Stimulated activated CD8-positive, alpha-beta memory T cell treated with anti-CD3 and anti-CD28 coated beads, Interleukin-15, amount 100 ng/mL, for 1 hour (primary cell): Measurements from ENCODE around the gene ZNF429.
"Not testable (repeated sequence)": the region's sequence is repeated elsewhere in the genome, so short reads cannot be mapped to it uniquely, and the experiment has no call there.

Experiments
- DNase-seq: peaks from one replicate; pipeline ENCODE4 v3.0.0-alpha.2; 2020; ENCODE audit warnings: low read depth

Gene ZNF429

GRCh38 chr19:21519488-21519887 lies 14.1 kb downstream of the ZNF429 start:
- DNase-seq, result no peak

GRCh38 chr19:21532904-21533303 lies 27.5 kb downstream of the ZNF429 start:
- DNase-seq, result no peak

GRCh38 chr19:21536741-21537290 lies 31.4 kb downstream of the ZNF429 start:
- DNase-seq, result not testable (repeated sequence)

DNA sequence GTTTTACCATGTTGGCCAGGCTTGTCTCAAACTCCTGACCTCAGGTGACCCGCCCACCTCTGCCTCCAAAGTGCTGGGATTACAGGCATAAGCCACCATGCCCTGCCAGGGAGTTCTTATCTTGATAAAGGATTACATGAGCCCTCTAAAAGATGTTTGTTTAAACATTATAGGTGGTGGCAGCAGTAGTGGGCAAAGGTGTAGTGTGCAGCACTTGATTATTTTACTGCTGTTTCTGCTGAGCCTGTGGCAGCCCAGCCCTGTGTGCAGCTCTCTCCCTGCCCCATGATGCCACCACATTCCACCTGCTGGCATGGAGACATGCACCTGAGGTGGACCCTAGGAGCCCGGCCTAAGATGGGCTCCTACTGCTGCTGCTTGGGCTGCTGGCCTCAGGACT lies 54.0 kb downstream of the ZNF429 start:
- DNase-seq, result no peak

- DNase-seq, result no peak
Measured at GRCh38 chr19:21564406-21564805, 59.0 kb downstream of the ZNF429 start.

DNA sequence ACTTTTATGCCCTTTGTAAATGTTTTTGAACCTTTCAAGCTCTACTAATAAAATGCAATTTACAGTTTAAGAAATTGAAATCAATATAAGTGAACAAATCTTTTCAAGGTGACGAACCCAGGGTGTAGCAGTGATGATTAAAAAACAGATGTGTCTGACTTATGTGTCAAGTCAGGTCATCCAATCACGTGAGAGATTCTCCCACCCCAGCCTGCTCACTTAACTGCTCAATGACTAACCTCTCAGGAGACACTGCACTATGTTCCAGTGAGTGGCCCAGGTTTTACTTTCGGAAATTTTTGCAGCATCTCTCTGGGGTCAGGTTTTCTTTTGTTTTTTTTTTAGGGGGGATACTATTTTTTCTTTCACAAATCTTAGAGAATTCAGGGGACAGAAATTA lies 60.7 kb downstream of the ZNF429 start:
- DNase-seq, result no peak

GRCh38 chr19:21567806-21568205 lies 62.4 kb downstream of the ZNF429 start:
- DNase-seq, result not testable (repeated sequence)

DNA sequence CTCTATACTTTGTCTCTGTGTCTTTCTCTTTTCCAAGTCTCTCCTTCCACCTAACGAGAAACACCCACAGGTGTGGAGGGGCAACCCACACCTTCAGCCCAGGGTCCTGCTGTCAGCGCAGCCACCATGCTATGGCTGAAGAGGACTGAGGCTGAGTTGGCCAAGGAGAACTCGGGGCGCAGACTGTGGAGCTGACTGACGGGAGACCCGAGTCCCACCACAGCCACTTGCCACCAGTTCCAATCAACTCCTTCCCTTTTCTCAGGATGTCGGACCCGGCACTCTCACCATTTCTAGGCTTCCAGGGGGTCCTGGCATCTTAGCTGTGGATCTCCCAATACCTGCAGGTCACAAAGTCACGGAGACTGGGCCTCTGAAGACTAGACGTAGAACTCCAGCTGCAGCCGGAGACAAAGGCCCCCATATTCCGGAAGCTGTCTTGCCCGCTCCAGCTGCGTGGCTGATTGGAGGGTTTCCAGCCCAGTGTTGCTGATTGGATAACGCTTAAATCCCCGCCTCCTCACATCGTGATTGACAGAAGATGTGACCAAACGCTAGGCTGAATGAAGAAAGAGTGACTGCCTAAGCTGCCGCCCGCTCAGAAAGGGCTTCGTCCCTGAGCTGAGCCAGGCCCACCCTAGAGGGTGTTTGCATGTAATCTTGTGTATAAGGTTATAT lies 63.6 kb downstream of the ZNF429 start:
- DNase-seq, result peak; percentile 77

- peak; percentile 30 for DNase-seq
Measured at GRCh38 chr19:21569494-21569865, 64.1 kb downstream of the ZNF429 start.

- DNase-seq, result no peak
Measured at GRCh38 chr19:21571316-21571715, 65.9 kb downstream of the ZNF429 start.

GRCh38 chr19:21574607-21575006 lies 69.2 kb downstream of the ZNF429 start:
- no peak for DNase-seq

DNA sequence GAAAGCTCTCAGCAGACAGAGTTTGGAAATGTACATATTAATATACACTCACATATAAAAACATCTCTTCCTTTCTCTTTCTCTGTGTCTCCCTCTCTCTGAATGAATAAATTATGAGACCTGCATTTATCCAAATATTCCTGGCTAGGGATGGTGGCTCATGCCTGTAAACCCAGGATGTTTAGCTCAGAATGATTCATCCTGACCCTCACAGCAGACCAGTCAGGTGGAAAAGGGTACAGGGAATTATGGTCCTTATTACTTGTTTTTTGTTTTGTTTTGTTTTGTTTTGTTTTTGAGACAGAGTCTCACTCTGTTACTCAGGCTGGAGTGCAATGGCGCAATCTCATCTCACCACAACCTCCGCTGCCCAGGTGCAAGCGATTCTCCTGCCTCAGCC lies 71.1 kb downstream of the ZNF429 start:
- no peak for DNase-seq

GRCh38 chr19:21580101-21580500 lies 74.7 kb downstream of the ZNF429 start:
- DNase-seq, result no peak

- DNase-seq, result no peak
Measured at GRCh38 chr19:21580818-21581217, 75.4 kb downstream of the ZNF429 start.

- DNase-seq, result no peak
Measured at GRCh38 chr19:21581646-21582240, 76.3 kb downstream of the ZNF429 start.

GRCh38 chr19:21584537-21584936 lies 79.1 kb downstream of the ZNF429 start:
- no peak for DNase-seq

GRCh38 chr19:21585281-21585890 lies 80.0 kb downstream of the ZNF429 start:
- no peak for DNase-seq

DNA sequence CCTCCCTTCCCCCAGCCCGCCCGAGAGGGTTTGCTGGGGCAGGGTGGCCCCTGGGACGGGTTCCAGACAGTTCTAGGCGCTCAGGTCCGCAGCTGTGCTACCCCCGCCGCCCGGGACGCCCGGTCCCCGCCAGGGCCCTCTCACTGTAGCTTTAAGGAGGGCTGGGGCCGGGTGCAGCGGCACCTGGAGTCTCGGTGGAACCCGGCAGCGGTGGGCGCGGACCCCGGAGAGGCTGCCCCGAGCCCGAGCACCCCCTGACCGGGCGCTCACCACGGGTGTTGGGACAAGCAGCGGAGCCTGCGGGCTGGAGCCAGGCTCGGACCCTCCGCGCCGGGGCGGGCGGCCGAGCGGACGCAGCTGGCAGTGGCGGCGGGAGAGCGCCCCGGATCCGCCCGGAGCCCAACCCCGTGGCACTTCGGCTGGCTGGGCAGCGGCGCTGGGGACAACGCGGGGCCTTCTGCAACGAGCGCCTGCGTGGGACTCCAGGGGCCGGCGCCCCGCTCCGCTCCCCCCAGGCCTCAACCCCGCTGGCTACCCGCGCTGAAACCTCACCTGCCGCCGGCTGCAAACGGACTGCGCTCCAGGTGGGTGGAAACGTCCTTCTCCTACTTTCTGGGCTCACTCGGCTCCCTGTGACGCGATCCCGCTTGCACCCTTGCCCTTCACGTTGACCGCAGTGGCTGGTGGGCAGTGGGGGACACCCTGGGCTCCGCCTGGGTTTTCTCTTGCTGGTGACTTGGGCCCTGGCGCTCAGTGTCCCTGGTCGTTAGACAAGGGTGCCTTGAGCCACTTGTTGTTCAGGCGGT lies 81.1 kb downstream of the ZNF429 start:
- no peak for DNase-seq

- no peak for DNase-seq
Measured at GRCh38 chr19:21587117-21587461, 81.7 kb downstream of the ZNF429 start.

DNA sequence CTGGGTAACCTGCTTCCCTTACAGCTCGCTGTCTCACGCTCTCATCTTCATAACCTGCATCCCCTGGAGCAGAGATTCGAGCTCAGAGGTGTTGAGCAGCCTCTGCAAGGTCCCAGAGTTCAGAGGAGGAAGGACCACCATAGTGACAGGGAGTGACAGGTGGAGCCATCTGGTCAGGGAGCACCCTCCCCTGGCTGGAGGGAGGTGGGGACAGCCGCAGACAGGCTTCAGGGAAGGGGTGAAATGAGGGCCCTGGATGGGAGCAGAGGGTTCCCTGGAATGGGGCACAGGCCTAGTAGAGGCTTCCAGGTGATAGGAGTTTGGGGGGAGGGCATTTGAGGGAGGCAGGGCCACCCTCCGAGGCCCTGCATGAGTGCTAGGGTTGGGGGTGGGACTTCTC lies 82.1 kb downstream of the ZNF429 start:
- no peak for DNase-seq

GRCh38 chr19:21588065-21588601 lies 82.7 kb downstream of the ZNF429 start:
- DNase-seq, result no peak

DNA sequence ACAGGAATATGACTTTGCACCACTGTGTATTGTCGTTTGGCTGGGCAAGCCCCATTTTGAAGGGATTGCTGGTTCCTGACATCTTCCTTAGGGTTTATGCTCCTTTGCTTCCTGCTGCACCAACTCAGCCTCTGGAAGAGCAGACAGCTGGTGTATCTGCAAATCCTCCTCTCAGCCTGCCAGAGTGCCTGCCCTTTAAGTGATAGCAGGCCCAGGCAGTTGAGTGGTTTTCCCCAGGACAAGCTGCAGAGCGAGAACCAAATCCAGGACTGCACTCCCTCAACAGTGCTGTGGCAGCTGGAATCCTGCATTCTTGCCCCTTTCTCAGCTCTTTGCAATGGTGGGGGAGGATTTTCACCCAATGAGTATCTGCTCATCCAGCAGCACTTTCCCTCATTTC lies 85.5 kb downstream of the ZNF429 start:
- DNase-seq, result no peak
